Heart right ventricle (tissue), 16 donors: ENCODE data around the gene CCL24. TPM values are rescaled to one million over a fixed set of nuclear protein-coding genes. Genes with fewer than 3 reads are reported as not detected.

ENCODE experiments used
- ATAC-seq, 8 donors: fragments of 200-7000 bp; cut with Tn5 transposase; one replicate each; pipeline ENCODE4 v1.9.1; 2020; ENCODE audit warnings: mild to moderate bottlenecking in 8 of 8, moderate library complexity in 8 of 8, moderate number of reproducible peaks in 1 of 8
- DNase-seq, 2 donors: peaks; one replicate each; pipeline ENCODE4 v3.0.0-alpha.2; 2020
- H3K27ac ChIP-seq, 10 donors: fragments of 200-600 bp; sonication (generic) in 2 of 10; one replicate each; pipeline versions ENCODE4 v1.5.0 to v1.8.0; 2020 to 2022; ENCODE audit warnings: mild to moderate bottlenecking in 3 of 10
- H3K27me3 ChIP-seq, 7 donors: fragments of 200-600 bp; one replicate each; pipeline ENCODE4 v1.8.0; 2021 to 2022; ENCODE audit warnings: mild to moderate bottlenecking in 2 of 7
- H3K36me3 ChIP-seq, 9 donors: fragments of 200-600 bp; sonication (generic) in 1 of 9; one replicate each; pipeline versions ENCODE4 v1.5.0 to v1.8.0; 2020 to 2022; ENCODE audit warnings: mild to moderate bottlenecking in 2 of 9
- H3K4me1 ChIP-seq, 9 donors: fragments of 200-600 bp; sonication (generic) in 1 of 9; one replicate each; pipeline versions ENCODE4 v1.5.0 to v1.8.0; 2020 to 2022; ENCODE audit warnings: mild to moderate bottlenecking in 4 of 9
- H3K4me3 ChIP-seq, 10 donors: fragments of 200-600 bp; sonication (generic) in 2 of 10; one replicate each; pipeline versions ENCODE4 v1.5.0 to v1.8.0; 2020 to 2022; ENCODE audit warnings: mild to moderate bottlenecking in 7 of 10, moderate library complexity in 2 of 10
- H3K9me3 ChIP-seq, 11 donors: fragments of 200-600 bp in 10 of 11; sonication (generic) in 2 of 11; one replicate each; pipeline versions ENCODE4 v1.5.0 to v1.8.0; 2013 to 2022; ENCODE audit warnings: mild to moderate bottlenecking in 2 of 11, control low read depth in 1 of 11, moderate library complexity in 1 of 11
- WGBS, 2 donors: extraction: QIAGEN DNeasy Blood & Tissue Kit; methylation state at CpG; one replicate each; pipeline ENCODE4 v1.1.7; 2013; ENCODE audit warnings: inconsistent platforms in 1 of 2; 5-methylcytosine and 5-hydroxymethylcytosine counted together
- intact Hi-C, 10 donors: fragments of 100-400 bp; cut with DNase I; formaldehyde crosslinking; loops; one replicate each; pipeline versions ENCODE4 v1.11.1 to v1.14.2; 2022
- polyA plus RNA-seq, 2 donors: library from polyadenylated mRNA; stranded (reverse); fragments of 200-250 nt; gene quantifications; one replicate each; pipeline ENCODE4 v1.2.3, GENCODE V29; 2013
- total RNA-seq, 10 donors: library from RNA; stranded (reverse); fragmentation: NEBNext Ultra II Directional in 3 of 10; extraction: Animal tissue kit (Norgen Biotek cat#: 25700) in 3 of 10; gene quantifications; one replicate each; pipeline versions ENCODE4 v1.2.1 to v1.2.4, GENCODE V29; 2021 to 2023
- TF ChIP-seq, protein P1 (sequence below), 9 donors: fragments of 200-600 bp; sonication (generic) in 2 of 9; IDR thresholded peaks; one replicate each; pipeline versions ENCODE4 v1.5.0 to v1.8.0; 2021 to 2022; ENCODE audit warnings: antibody characterized with exemption in 9 of 9, mild to moderate bottlenecking in 5 of 9, moderate library complexity in 1 of 9
- donor health status: Arrhythmogenic right ventricular cardiomyopathy.
- donor health status: ischemic (EF 13 %, LVEDD 7.1; RV severe dilation, severe dysfunction).
- donor health status: healthy with polysubstance abuse.
- donor health status: DM: no; HTN: yes; CAD: no.
- donor health status: DM: no; HTN: no; CAD: no.
- donor health status: ischemic (EF 25% LVEDD 6.9; RV normal size, moderate dysfunction).
- donor health status: ischemic (EF 25% LVEDD 5.7; RV mildly dilated, moderate dysfunction).
- donor health status: healthy.
- donor health status: DM: yes; HTN: yes; CAD: no.
- donor health status: Ischemic cardiomyopathy.
- donor health status: ischemic (EF 35%, LVEDD 5.7; RV mildly dilated, moderate dysfunction).
- donor health status: nonischemic (EF 11% LVEDD 7.7; RV severe dilation, severe dysfunction).
- donor health status: DM: yes; HTN: yes; CAD: no.
- donor health status: PGD.
- donor health status: ischemic (EF 29% LVEDD 5.4; RV normal size, mild dysfunction).
- donor health status: nonischemic (EF 23%, LVEDD 6.1; RV moderate dilation, normal function).

CCL24 gene
- total and polyA plus RNA-seq, 12 donors, result 0.13 to 1.9 (median 0.64) TPM; not detected in 6

DNA sequence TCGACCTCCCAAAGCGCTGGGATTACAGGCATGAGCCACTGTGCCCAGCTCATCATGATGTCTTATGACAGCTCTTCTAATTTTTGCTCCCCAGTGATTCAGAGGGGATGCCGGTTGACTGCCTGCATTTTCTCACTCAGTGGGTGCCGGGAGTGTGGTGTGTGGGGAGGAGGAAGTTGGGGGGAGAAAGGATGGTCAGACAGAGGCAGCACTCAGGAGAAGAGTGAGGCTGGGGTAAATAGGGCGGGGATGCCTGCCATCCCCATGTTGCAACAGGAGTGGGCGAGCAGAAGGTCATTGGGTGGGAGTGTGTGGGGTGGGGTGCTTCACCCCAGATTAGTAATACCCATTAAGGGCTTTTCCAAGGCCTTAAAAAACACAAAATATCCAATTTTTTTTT lies 3.5 kb upstream of the CCL24 start:
- Histone ChIP-seq H3K36me3 (no peaks in the 10 kb centered on the region), H3K27me3 (peaks cover 0 to 19% (median 6%) of the 10 kb centered on the region in 7 donors), H3K4me3 (no peak overlapping the region), H3K9me3 (no peaks in the 10 kb centered on the region), H3K27ac (no peak overlapping the region), H3K4me1 (peaks cover 0 to 20% (median 0%) of the 10 kb centered on the region in 9 donors)
- TF ChIP-seq, protein P1, sequence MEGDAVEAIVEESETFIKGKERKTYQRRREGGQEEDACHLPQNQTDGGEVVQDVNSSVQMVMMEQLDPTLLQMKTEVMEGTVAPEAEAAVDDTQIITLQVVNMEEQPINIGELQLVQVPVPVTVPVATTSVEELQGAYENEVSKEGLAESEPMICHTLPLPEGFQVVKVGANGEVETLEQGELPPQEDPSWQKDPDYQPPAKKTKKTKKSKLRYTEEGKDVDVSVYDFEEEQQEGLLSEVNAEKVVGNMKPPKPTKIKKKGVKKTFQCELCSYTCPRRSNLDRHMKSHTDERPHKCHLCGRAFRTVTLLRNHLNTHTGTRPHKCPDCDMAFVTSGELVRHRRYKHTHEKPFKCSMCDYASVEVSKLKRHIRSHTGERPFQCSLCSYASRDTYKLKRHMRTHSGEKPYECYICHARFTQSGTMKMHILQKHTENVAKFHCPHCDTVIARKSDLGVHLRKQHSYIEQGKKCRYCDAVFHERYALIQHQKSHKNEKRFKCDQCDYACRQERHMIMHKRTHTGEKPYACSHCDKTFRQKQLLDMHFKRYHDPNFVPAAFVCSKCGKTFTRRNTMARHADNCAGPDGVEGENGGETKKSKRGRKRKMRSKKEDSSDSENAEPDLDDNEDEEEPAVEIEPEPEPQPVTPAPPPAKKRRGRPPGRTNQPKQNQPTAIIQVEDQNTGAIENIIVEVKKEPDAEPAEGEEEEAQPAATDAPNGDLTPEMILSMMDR (IDR thresholded peaks at IDR 0.05), result no peak
- ATAC-seq (no peak), DNase-seq (no peak)
- 64 to 72% methylated on average over 6 of the region's 6 CpGs for WGBS, 2 donors
- intact Hi-C loops, result no loop called here

GRCh38 chr7:75815418-75816064 lies 1.9 kb upstream of the CCL24 start:
- intact Hi-C loops, result no loop called here
- ATAC-seq, result no peak
- WGBS, 2 donors, result 60 to 66% methylated on average over 10 of the region's 10 CpGs
- Histone ChIP-seq H3K27me3 (peaks cover 0 to 19% (median 6%) of the 10 kb centered on the region in 7 donors), H3K36me3 (no peaks in the 10 kb centered on the region), H3K4me3 (no peak overlapping the region), H3K27ac (no peak overlapping the region), H3K4me1 (peaks cover 0 to 20% (median 0%) of the 10 kb centered on the region in 9 donors), H3K9me3 (no peaks in the 10 kb centered on the region)
- no peak for DNase-seq
- TF ChIP-seq, protein P1 (IDR thresholded peaks at IDR 0.05), result no peak

GRCh38 chr7:75814407-75814947 lies 871 bp upstream of the CCL24 start:
- ATAC-seq, result no peak
- 70 to 73% methylated on average over 13 of the region's 13 CpGs for WGBS, 2 donors
- TF ChIP-seq, protein P1 (IDR thresholded peaks at IDR 0.05), result no peak
- Histone ChIP-seq H3K27ac (no peak overlapping the region), H3K36me3 (no peaks in the 10 kb centered on the region), H3K4me3 (no peak overlapping the region), H3K9me3 (no peaks in the 10 kb centered on the region), H3K4me1 (peaks cover 0 to 18% (median 0%) of the 10 kb centered on the region in 9 donors), H3K27me3 (peaks cover 0 to 19% (median 6%) of the 10 kb centered on the region in 7 donors)
- intact Hi-C loops, result no loop called here
- no peak for DNase-seq

- Histone ChIP-seq H3K4me3 (no peak overlapping the region), H3K9me3 (peaks cover 0 to 3% (median 0%) of the 10 kb centered on the region in 11 donors), H3K4me1 (peaks cover 0 to 10% (median 0%) of the 10 kb centered on the region in 9 donors), H3K36me3 (no peaks in the 10 kb centered on the region), H3K27ac (no peak overlapping the region), H3K27me3 (peaks cover 0 to 19% (median 6%) of the 10 kb centered on the region in 7 donors)
- ATAC-seq (no peak), DNase-seq (no peak)
- intact Hi-C loops, result no loop called here
- WGBS, 2 donors, result 59 to 68% methylated on average over 3 of the region's 3 CpGs
- TF ChIP-seq, protein P1 (IDR thresholded peaks at IDR 0.05), result no peak
Measured at GRCh38 chr7:75813084-75813483, 522 bp downstream of the CCL24 start.
